Right lobe of liver (tissue), 6 donors: ENCODE measurements around the gene PLCB1. TPM values are rescaled to one million over a fixed set of nuclear protein-coding genes. Genes with fewer than 3 reads are reported as not detected.
"Not testable (repeated sequence)": the region's sequence is repeated elsewhere in the genome, so short reads cannot be mapped to it uniquely, and the experiment has no call there.

Source experiments
- ATAC-seq, 4 donors: fragments of 200-7000 bp; cut with Tn5 transposase; one replicate each; pipeline ENCODE4 v1.9.1; 2020; ENCODE audit warnings: mild to moderate bottlenecking in 4 of 4, moderate library complexity in 4 of 4
- DNase-seq, 3 donors: peaks; one replicate each; pipeline ENCODE4 v3.0.0-alpha.2; 2020
- H3K27ac ChIP-seq, 3 donors: fragments of 200-600 bp; one replicate each; pipeline ENCODE4 v1.8.0; 2022
- H3K27me3 ChIP-seq, 2 donors: fragments of 200-600 bp; one replicate each; pipeline ENCODE4 v1.8.0; 2022
- H3K36me3 ChIP-seq, 4 donors: fragments of 200-600 bp; sonication (generic) in 1 of 4; one replicate each; pipeline versions ENCODE4 v1.5.1 to v1.8.0; 2017 to 2022; ENCODE audit warnings: control low read depth in 1 of 4
- H3K4me1 ChIP-seq, 4 donors: fragments of 200-600 bp; sonication (generic) in 1 of 4; one replicate each; pipeline versions ENCODE4 v1.5.1 to v1.8.0; 2017 to 2022; ENCODE audit warnings: control low read depth in 1 of 4
- H3K4me3 ChIP-seq, 3 donors: fragments of 200-600 bp; one replicate each; pipeline ENCODE4 v1.8.0; 2022
- H3K9me3 ChIP-seq, 4 donors: fragments of 200-600 bp; sonication (generic) in 1 of 4; one replicate each; pipeline versions ENCODE4 v1.5.1 to v1.8.0; 2017 to 2022; ENCODE audit warnings: control low read depth in 1 of 4
- POLR2A ChIP-seq: fragments of 450-650 bp; IDR thresholded peaks from one replicate; pipeline ENCODE4 v1.6.1; 2017; ENCODE audit warnings: antibody characterized with exemption, mild to moderate bottlenecking
- WGBS: methylation state at CpG from one replicate; pipeline ENCODE4 v1.1.6; 2018; ENCODE audit warnings: low coverage, low lambda C conversion rate; ENCODE audit not compliant: insufficient coverage; ENCODE audit errors: missing lambda C conversion rate; 5-methylcytosine and 5-hydroxymethylcytosine counted together
- intact Hi-C, 2 donors: fragments of 100-400 bp; cut with DNase I; formaldehyde crosslinking; loops; one replicate each; pipeline versions ENCODE4 v1.11.2 to v1.14.1; 2022
- total RNA-seq, 6 experiments: library from RNA; depleted of rRNA in 2 of 6; stranded (reverse); fragments of >200 nt in 2 of 6; fragmentation: NEBNext Ultra II Directional in 3 of 6; extraction: Animal tissue kit (Norgen Biotek cat#: 25700) in 3 of 6; gene quantifications; one replicate each; pipeline versions ENCODE4 v1.1.0 to v1.2.4, GENCODE V29; 2016 to 2023
- TF ChIP-seq, protein P1 (sequence below), 4 donors: fragments of 200-600 bp in 3 of 4; fragments of 450-650 bp in 1 of 4; IDR thresholded peaks; one replicate each; pipeline versions ENCODE4 v1.5.1 to v1.8.0; 2016 to 2022; ENCODE audit warnings: antibody characterized with exemption in 4 of 4, mild to moderate bottlenecking in 2 of 4
- donor health status: DM: no; HTN: yes; CAD: no.
- donor health status: DM: no; HTN: no; CAD: no.
- donor health status: DM: no; HTN: no; CAD: no.
- donor health status: DM: no; HTN: yes; CAD: no.
- donor health status: DM: no; HTN: yes; CAD: no.

PLCB1 gene
- total RNA-seq, 6 experiments from 2014 or later: 5.0 to 9.9 (median 5.7) TPM

DNA sequence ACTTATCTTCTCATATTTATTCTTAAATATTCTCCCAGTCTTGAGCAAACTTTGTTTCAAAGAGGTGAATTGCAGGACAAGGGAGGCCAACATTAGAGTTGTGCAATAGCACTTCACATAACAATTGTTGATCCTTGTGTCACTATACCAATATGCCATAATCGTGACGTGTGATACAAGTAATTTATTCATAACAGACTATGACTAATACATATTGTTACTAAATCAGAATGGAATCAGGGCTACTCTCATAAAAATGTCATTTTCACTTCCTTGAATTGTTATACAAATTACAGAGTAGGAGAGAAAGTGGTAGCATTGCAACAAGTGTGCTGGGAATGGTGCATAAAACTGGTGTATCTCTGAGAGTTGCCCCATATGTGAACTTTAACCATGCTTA lies 37.2 kb upstream of the PLCB1 start:
- TF ChIP-seq POLR2A: no peak
- TF ChIP-seq, protein P1, sequence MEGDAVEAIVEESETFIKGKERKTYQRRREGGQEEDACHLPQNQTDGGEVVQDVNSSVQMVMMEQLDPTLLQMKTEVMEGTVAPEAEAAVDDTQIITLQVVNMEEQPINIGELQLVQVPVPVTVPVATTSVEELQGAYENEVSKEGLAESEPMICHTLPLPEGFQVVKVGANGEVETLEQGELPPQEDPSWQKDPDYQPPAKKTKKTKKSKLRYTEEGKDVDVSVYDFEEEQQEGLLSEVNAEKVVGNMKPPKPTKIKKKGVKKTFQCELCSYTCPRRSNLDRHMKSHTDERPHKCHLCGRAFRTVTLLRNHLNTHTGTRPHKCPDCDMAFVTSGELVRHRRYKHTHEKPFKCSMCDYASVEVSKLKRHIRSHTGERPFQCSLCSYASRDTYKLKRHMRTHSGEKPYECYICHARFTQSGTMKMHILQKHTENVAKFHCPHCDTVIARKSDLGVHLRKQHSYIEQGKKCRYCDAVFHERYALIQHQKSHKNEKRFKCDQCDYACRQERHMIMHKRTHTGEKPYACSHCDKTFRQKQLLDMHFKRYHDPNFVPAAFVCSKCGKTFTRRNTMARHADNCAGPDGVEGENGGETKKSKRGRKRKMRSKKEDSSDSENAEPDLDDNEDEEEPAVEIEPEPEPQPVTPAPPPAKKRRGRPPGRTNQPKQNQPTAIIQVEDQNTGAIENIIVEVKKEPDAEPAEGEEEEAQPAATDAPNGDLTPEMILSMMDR (IDR thresholded peaks at IDR 0.05): no peak

DNA sequence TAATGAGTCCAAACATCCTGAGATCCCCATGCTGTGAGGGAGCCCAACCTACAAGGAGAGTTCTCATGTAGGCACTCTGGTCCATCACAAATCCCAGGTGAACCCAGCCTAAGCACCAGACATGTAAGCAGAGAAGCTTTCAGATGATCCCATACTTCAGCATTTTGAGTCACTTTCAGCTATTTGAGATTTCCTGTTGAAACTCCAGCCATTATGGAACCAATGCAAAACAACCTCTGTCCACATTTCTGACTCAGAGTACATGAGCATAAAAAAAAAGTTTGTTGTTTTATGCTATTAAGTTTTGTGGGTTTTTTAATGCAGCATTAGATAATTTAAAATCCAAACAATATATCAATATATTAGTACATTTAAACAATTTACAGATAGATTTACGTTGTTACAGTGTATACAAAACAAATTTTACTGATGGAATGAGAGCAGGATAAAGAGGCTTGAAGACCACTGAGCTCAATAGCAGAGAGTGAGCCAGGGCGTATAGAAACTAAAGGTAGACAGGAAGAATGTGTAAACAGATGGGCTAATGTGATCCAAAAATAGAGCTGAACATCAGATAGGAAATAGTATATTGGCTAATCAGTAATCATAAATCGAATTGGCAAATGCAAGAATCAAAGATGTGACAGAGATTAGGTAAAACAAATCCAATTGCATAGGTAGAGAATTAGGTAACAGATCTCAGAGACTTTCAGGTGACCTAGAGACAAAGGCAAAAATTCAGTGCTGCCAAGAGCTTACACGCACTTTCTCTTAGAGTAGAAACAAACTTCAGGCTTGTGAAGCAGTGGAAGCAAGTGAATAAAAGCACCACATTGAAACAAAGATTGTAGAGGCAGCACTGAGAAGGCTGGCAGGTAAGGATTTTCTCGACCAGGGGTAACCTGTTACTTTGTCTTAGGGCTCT lies 36.2 kb upstream of the PLCB1 start:
- no peaks in the 10 kb centered on the region for H3K27me3 ChIP-seq
- TF ChIP-seq, protein P1 (IDR thresholded peaks at IDR 0.05): no peak
- no peak for TF ChIP-seq POLR2A
- DNase-seq: no peak
- peak overlapping the region in 1 of 3 donors; percentile 47 for H3K27ac ChIP-seq
- H3K36me3 ChIP-seq: no peaks in the 10 kb centered on the region
- H3K4me3 ChIP-seq: no peak overlapping the region
- 28% methylated on average over 5 of the region's 5 CpGs for WGBS
- no peaks in the 10 kb centered on the region for H3K9me3 ChIP-seq
- H3K4me1 ChIP-seq: peaks cover 0 to 36% (median 0%) of the 10 kb centered on the region in 4 donors
- peak in 3 of 4 donors; percentile 15 to 70 (median 59) for ATAC-seq
- intact Hi-C loops: no loop called here

More for the DNA sequence above, 37.2 kb upstream of the PLCB1 start:
- peaks cover 0 to 36% (median 0%) of the 10 kb centered on the region in 4 donors for H3K4me1 ChIP-seq
- no peak overlapping the region for H3K4me3 ChIP-seq
- WGBS: 10% methylated on average over 2 of the region's 2 CpGs
- no peaks in the 10 kb centered on the region for H3K9me3 ChIP-seq
- DNase-seq: no peak
- no peaks in the 10 kb centered on the region for H3K27me3 ChIP-seq
- intact Hi-C loops: no loop called here
- ATAC-seq: peak; percentile 63 to 77 (median 74)
- no peaks in the 10 kb centered on the region for H3K36me3 ChIP-seq
- H3K27ac ChIP-seq: peak overlapping the region in 1 of 3 donors; percentile 47

DNA sequence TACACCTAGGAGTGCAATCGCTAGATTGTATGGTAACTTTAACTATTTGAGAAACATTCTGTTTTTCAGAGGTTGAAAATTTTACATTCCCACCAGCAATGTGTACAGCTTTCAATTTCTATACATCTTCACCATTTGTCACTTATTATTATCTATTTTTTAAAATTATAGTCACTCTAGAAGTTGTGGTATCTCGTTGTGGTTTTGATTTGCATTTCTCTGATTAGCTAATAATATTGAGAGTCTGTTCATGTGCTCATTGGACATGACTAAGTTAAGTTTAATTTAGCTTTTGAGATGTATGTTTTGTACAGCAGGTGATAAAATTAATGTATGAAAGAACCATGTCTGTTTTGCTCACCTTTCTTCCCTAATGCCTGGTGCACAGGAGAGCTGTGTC lies 34.8 kb upstream of the PLCB1 start:
- TF ChIP-seq, protein P1 (IDR thresholded peaks at IDR 0.05): no peak
- no peak for TF ChIP-seq POLR2A
- DNase-seq (no peak), ATAC-seq (no peak)
- H3K27ac ChIP-seq: no peak overlapping the region
- no peaks in the 10 kb centered on the region for H3K27me3 ChIP-seq
- H3K36me3 ChIP-seq: no peaks in the 10 kb centered on the region
- no peak overlapping the region for H3K4me3 ChIP-seq
- no peaks in the 10 kb centered on the region for H3K9me3 ChIP-seq
- intact Hi-C loops: no loop called here
- peaks cover 0 to 36% (median 0%) of the 10 kb centered on the region in 4 donors for H3K4me1 ChIP-seq
- 50% methylated on average over 2 of the region's 2 CpGs for WGBS

DNA sequence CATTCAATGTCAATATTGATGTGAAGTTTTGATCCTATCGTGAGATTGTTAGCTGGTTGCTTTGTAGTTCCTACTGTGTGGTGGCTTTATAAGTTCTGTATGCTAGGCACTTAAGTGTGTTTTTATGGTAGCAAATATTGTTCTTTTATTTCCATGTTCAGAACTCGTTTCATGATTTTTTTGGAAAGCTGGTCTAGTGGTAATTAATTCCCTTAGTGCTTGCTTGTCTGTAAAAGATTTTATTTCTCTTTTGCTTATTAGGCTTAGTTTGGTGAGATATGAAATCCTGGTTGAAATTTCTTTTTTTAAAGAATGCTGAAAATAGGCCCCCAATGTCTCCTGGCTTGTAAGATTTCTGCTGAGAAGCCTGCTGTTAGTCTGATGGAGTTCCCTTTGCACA lies 27.8 kb upstream of the PLCB1 start:
- DNase-seq (no peak), ATAC-seq (no peak)
- no peak for TF ChIP-seq POLR2A
- TF ChIP-seq, protein P1 (IDR thresholded peaks at IDR 0.05): no peak
- Histone ChIP-seq H3K36me3 (no peaks in the 10 kb centered on the region), H3K9me3 (no peaks in the 10 kb centered on the region), H3K4me1 (no peaks in the 10 kb centered on the region), H3K27ac (no peak overlapping the region), H3K4me3 (no peak overlapping the region), H3K27me3 (no peaks in the 10 kb centered on the region)
- 71% methylated on average over 2 of the region's 2 CpGs for WGBS
- intact Hi-C loops: no loop called here

DNA sequence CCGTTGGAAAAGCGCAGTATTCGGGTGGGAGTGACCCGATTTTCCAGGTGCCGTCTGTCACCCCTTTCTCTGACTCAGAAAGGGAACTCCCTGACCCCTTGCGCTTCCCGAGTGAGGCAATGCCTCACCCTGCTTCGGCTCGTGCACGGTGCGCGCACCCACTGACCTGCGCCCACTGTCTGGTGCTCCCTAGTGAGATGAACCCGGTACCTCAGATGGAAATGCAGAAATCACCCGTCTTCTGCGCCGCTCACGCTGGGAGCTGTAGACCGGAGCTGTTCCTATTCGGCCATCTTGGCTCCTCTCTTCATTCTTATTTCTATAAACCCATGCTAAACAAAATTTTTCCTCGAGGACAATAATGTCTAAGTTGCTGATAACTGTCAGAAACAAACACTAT lies 17.5 kb upstream of the PLCB1 start:
- H3K27me3 ChIP-seq, H3K36me3 ChIP-seq, H3K9me3 ChIP-seq, H3K4me1 ChIP-seq, H3K27ac ChIP-seq, H3K4me3 ChIP-seq, DNase-seq, intact Hi-C loops, ATAC-seq: not testable (repeated sequence)
- 73% methylated on average over 9 of the region's 21 CpGs for WGBS
